HepG2 (cell line): Measurements from ENCODE around the gene RIN3. TPM values are rescaled to one million over a fixed set of nuclear protein-coding genes. Genes with fewer than 3 reads are reported as not detected.

Experiments
- ATAC-seq: fragments of 200-7000 bp; cut with Tn5 transposase; 3 replicates; pipeline ENCODE4 v1.9.1; 2020; ENCODE audit warnings: mild to moderate bottlenecking, moderate library complexity
- BruUV-seq: library from RNA; stranded (reverse); fragments of 400-500 nt; replicated peaks from 2 replicates; lab custom pipeline; 2021; lab: Mats Ljungman, UMichigan
- CTCF ChIA-PET: fragments of 300-600 bp; formaldehyde crosslinking; extraction: SDS; loops from one replicate; lab custom pipeline; 2021; ENCODE audit warnings: low total read pairs, inconsistent platforms, low intra/inter-chr PET ratio; lab: Yijun Ruan, JAX
- POLR2A ChIA-PET: fragments of 350-600 bp; sonication (Branson Sonifier 250); formaldehyde crosslinking; loops from one replicate; lab custom pipeline; 2020; ENCODE audit warnings: antibody characterized with exemption, inconsistent platforms; lab: Yijun Ruan, JAX
- DNase-seq: peaks from one replicate; pipeline ENCODE4 v3.0.0-alpha.2; 2015; ENCODE audit warnings: low spot score
- FAIRE-seq: peaks from 3 replicates; lab custom pipeline; 2011; peaks lifted over from hg19 to GRCh38; lab: Jason Lieb, UNC
- H2AFZ ChIP-seq: one replicate; pipeline ENCODE4 v1.6.1; 2011; ENCODE audit warnings: low read length, inconsistent platforms
- H3K27ac ChIP-seq: fragments of 300-600 bp; 3 replicates; pipeline ENCODE4 v1.8.0; 2011; ENCODE audit warnings: mixed run types, mild to moderate bottlenecking, mixed read lengths, low read length, inconsistent platforms; ENCODE audit not compliant: insufficient read depth; ENCODE audit errors: extremely low read length
- H3K27me3 ChIP-seq, 2 experiments: fragments of 200-600 bp in 1 of 2; 2 replicates in 1 of 2; 3 replicates in 1 of 2; pipeline versions ENCODE4 v1.6.0 to v1.8.0; 2011; ENCODE audit warnings: low read length in 2 of 2, mild to moderate bottlenecking in 2 of 2, moderate library complexity in 2 of 2, inconsistent platforms in 1 of 2; ENCODE audit not compliant: insufficient read depth in 2 of 2, control insufficient read depth in 1 of 2
- H3K36me3 ChIP-seq, 2 experiments: fragments of 200-600 bp in 1 of 2; replicated peaks in 1 of 2; 2 replicates in 1 of 2; 3 replicates in 1 of 2; pipeline versions ENCODE4 v1.5.1 to v1.8.0; 2011; ENCODE audit warnings: low read length in 2 of 2, inconsistent platforms in 1 of 2; ENCODE audit not compliant: insufficient read depth in 2 of 2, control insufficient read depth in 1 of 2
- H3K4me1 ChIP-seq: 2 replicates; pipeline ENCODE4 v1.5.1; 2012; ENCODE audit warnings: low read length, inconsistent platforms; ENCODE audit not compliant: insufficient read depth
- H3K4me2 ChIP-seq: 2 replicates; pipeline ENCODE4 v1.6.0; 2011; ENCODE audit warnings: low read depth, low read length, inconsistent platforms
- H3K4me3 ChIP-seq, 3 experiments: fragments of 200-600 bp in 1 of 3; sonication (generic), shearing (Covaris generic) in 1 of 3; replicated peaks in 1 of 3; 2 replicates each; pipeline ENCODE4 v1.5.1; 2011 to 2016; ENCODE audit warnings: low read length in 3 of 3, inconsistent platforms in 2 of 3, low read depth in 2 of 3, mild to moderate bottlenecking in 2 of 3, control low read depth in 1 of 3, mixed read lengths in 1 of 3; ENCODE audit not compliant: insufficient read depth in 1 of 3
- H3K79me2 ChIP-seq: one replicate; pipeline ENCODE4 v1.6.1; 2011; ENCODE audit warnings: low read length, inconsistent platforms; ENCODE audit not compliant: insufficient read depth
- H3K9ac ChIP-seq: 2 replicates; pipeline ENCODE4 v1.6.0; 2011; ENCODE audit warnings: mild to moderate bottlenecking, low read depth, low read length, inconsistent platforms; ENCODE audit not compliant: insufficient read depth
- H3K9me3 ChIP-seq: 2 replicates; pipeline ENCODE4 v1.5.1; 2012; ENCODE audit warnings: mild to moderate bottlenecking, low read length
- H4K20me1 ChIP-seq: 2 replicates; pipeline ENCODE4 v1.6.0; 2011; ENCODE audit warnings: inconsistent platforms, mild to moderate bottlenecking, low read length, moderate library complexity; ENCODE audit not compliant: insufficient read depth
- ARNT2 ChIP-seq: sonication (generic); formaldehyde crosslinking; IDR thresholded peaks from 2 replicates; pipeline ENCODE4 v1.8.0; 2022; ENCODE audit warnings: mild to moderate bottlenecking, low read depth, missing genetic modification reagents, moderate library complexity
- DMTF1 ChIP-seq: sonication (generic); formaldehyde crosslinking; IDR thresholded peaks from 2 replicates; pipeline ENCODE4 v1.4.0; 2020; ENCODE audit warnings: mild to moderate bottlenecking, missing genetic modification reagents
- E2F1 ChIP-seq: sonication (generic); formaldehyde crosslinking; IDR thresholded peaks from 2 replicates; pipeline ENCODE4 v1.5.0; 2020; ENCODE audit warnings: missing genetic modification reagents
- GLI4 ChIP-seq: sonication (generic); formaldehyde crosslinking; IDR thresholded peaks from 2 replicates; pipeline ENCODE4 v1.5.1; 2020; ENCODE audit warnings: missing genetic modification reagents, mild to moderate bottlenecking, moderate library complexity, borderline replicate concordance
- GMEB1 ChIP-seq: sonication (generic); formaldehyde crosslinking; IDR thresholded peaks from 2 replicates; pipeline ENCODE4 v1.5.1; 2020; ENCODE audit warnings: missing genetic modification reagents, mild to moderate bottlenecking, borderline replicate concordance
- KAT2B ChIP-seq: fragments of 150-350 bp; IDR thresholded peaks from 2 replicates; pipeline ENCODE4 v1.6.1; 2014; ENCODE audit warnings: low read depth, low read length, borderline replicate concordance
- LCORL ChIP-seq, 2 experiments: fragments of 450-650 bp in 1 of 2; sonication (generic) in 1 of 2; formaldehyde crosslinking in 1 of 2; IDR thresholded peaks; 2 replicates each; pipeline versions ENCODE4 v1.5.0 to v1.6.1; 2017 to 2020; ENCODE audit warnings: antibody characterized with exemption in 1 of 2, missing genetic modification reagents in 1 of 2
- MED8 ChIP-seq: sonication (generic); formaldehyde crosslinking; IDR thresholded peaks from 2 replicates; pipeline ENCODE4 v1.8.1; 2023; ENCODE audit warnings: mild to moderate bottlenecking, missing genetic modification reagents; ENCODE audit not compliant: insufficient replicate concordance
- MYPOP ChIP-seq: sonication (generic); formaldehyde crosslinking; IDR thresholded peaks from 2 replicates; pipeline ENCODE4 v1.8.1; 2023; ENCODE audit warnings: mild to moderate bottlenecking, moderate library complexity, missing genetic modification reagents
- NFRKB ChIP-seq: fragments of 450-650 bp; IDR thresholded peaks from 2 replicates; pipeline ENCODE4 v1.6.1; 2017
- SAP130 ChIP-seq: IDR thresholded peaks from 2 replicates; pipeline ENCODE4 v1.6.1; 2016; ENCODE audit warnings: low read depth
- ZNF34 ChIP-seq: sonication (generic); formaldehyde crosslinking; IDR thresholded peaks from 2 replicates; pipeline ENCODE4 v1.4.0; 2020; ENCODE audit warnings: mild to moderate bottlenecking, missing genetic modification reagents, borderline replicate concordance
- ZNF550 ChIP-seq: sonication (generic); formaldehyde crosslinking; IDR thresholded peaks from 2 replicates; pipeline ENCODE4 v1.4.0; 2020; ENCODE audit warnings: mild to moderate bottlenecking, missing genetic modification reagents, borderline replicate concordance
- ZNF574 ChIP-seq: sonication (generic); formaldehyde crosslinking; IDR thresholded peaks from 2 replicates; pipeline ENCODE4 v1.4.0; 2020; ENCODE audit warnings: missing genetic modification reagents
- ZNF776 ChIP-seq: sonication (generic); formaldehyde crosslinking; IDR thresholded peaks from 2 replicates; pipeline ENCODE4 v1.4.0; 2020; ENCODE audit warnings: mild to moderate bottlenecking, missing genetic modification reagents
- WGBS: methylation state at CpG from one replicate; pipeline ENCODE4 v1.1.6; 2017; ENCODE audit warnings: low lambda C conversion rate; 5-methylcytosine and 5-hydroxymethylcytosine counted together
- in situ Hi-C: cut with HindIII; loops from 2 replicates; pipeline ENCODE4 v1.10.0; 2017; ENCODE audit warnings: low pct_unique_long_range_greater_than_20kb; ENCODE audit not compliant: extremely low pct_ligation_motif_present
- intact Hi-C: fragments of 100-400 bp; cut with micrococcal nuclease; formaldehyde crosslinking; loops from one replicate; pipeline ENCODE4 v1.10.0; 2022; ENCODE audit not compliant: unreplicated experiment
- polyA plus RNA-seq, 8 experiments: library from polyadenylated mRNA; depleted of rRNA in 3 of 8; stranded (reverse) in 7 of 8; unstranded in 1 of 8; fragments of >200 nt; fragmentation: Illumina TruSeq in 4 of 8; extraction: Trizol in 4 of 8; gene quantifications; 2 replicates each; pipeline versions ENCODE4 v1.2.1 to v1.2.3, GENCODE V29; 2011 to 2016; ENCODE audit warnings: low read depth in 4 of 8, missing spikeins in 1 of 8, mixed read lengths in 1 of 8; ENCODE audit not compliant: insufficient read depth in 1 of 8
- total RNA-seq, 5 experiments: library from RNA; depleted of rRNA; stranded (reverse); fragments of >200 nt; fragmentation: Illumina TruSeq; extraction: Trizol; gene quantifications; 2 replicates each; pipeline ENCODE4 v1.2.3, GENCODE V29; 2016; ENCODE audit warnings: low read depth in 1 of 5

RIN3 gene
- total and polyA plus RNA-seq, 2 of the 13 experiments (the other 11 are each of a cell fraction or from before 2014, with no cell fraction given): 2.3 to 3.6 TPM

GRCh38 chr14:92735344-92735743, 221.8 kb downstream of the RIN3 start:
- peaks cover 9% of the 10 kb centered on the region; the same call in 1 of the 2 replicates for H3K4me1 ChIP-seq
- FAIRE-seq: no peak
- no peak overlapping the region for H3K4me2 ChIP-seq
- H3K27me3 ChIP-seq: no peaks in the 10 kb centered on the region
- ATAC-seq: no peak
- no peaks in the 10 kb centered on the region for H4K20me1 ChIP-seq
- no peak overlapping the region for H2AFZ ChIP-seq
- no peak overlapping the region for H3K27ac ChIP-seq
- intact Hi-C loops: no loop called here
- CTCF ChIA-PET: no interaction called here
- no peak overlapping the region for H3K9ac ChIP-seq
- in situ Hi-C loops: no loop called here
- H3K79me2 ChIP-seq: peaks cover 2% of the 10 kb centered on the region
- WGBS: 96% methylated on average over 6 of the region's 6 CpGs
- BruUV-seq: no TSS peak
- H3K4me3 ChIP-seq: no peak overlapping the region
- H3K9me3 ChIP-seq: no peaks in the 10 kb centered on the region
- TF ChIP-seq ZNF574 (CRISPR knock-in tag): no peak
- TF ChIP-seq ZNF776: no peak
- no peak for TF ChIP-seq ZNF550 (CRISPR knock-in tag)
- no peak for TF ChIP-seq DMTF1
- no peak for TF ChIP-seq E2F1
- no peak for TF ChIP-seq GMEB1
- TF ChIP-seq MED8: no peak
- no peak for TF ChIP-seq ZNF34 (CRISPR knock-in tag)
- TF ChIP-seq NFRKB: no peak
- TF ChIP-seq SAP130 (CRISPR knock-in tag): no peak
- TF ChIP-seq LCORL (IDR thresholded peaks at IDR 0.05): no peak
- no peak for TF ChIP-seq LCORL (CRISPR knock-in tag; IDR thresholded peaks at IDR 0.05)
- no peak for TF ChIP-seq GLI4 (CRISPR knock-in tag)
- no peak for TF ChIP-seq KAT2B
- no peak for TF ChIP-seq ARNT2 (CRISPR knock-in tag)
- TF ChIP-seq MYPOP (CRISPR knock-in tag): no peak
- H3K36me3 ChIP-seq: peaks cover 4 to 10% of the 10 kb centered on the region in 2 experiments; a peak in 3 of 5 replicates
- POLR2A ChIA-PET: interaction anchor here (1.9 kb wide), 1 partner anchor 13 kb away, joined by 5 read pairs; the partner anchor contains the start of gene LGMN
- no peak for DNase-seq
